Measurements from ENCODE around the gene NOL3.

Gene NOL3

GRCh38 chr16:67213197-67214019 lies 43.1 kb downstream of the NOL3 start:
- H3K4me3 ChIP-seq: no peak overlapping the region
- no peak for DNase-seq (ENCODE audit: low spot score)
- no peak overlapping the region for H3K27ac ChIP-seq
- no peak for TF ChIP-seq CTCF (IDR thresholded peaks at IDR 0.05)

GRCh38 chr16:67215706-67216105 lies 45.4 kb downstream of the NOL3 start:
- no peak for TF ChIP-seq CTCF (IDR thresholded peaks at IDR 0.05)
- DNase-seq (ENCODE audit: low spot score): no peak
- Histone ChIP-seq H3K4me3 (no peak overlapping the region), H3K27ac (peak overlapping the region in 1 of 2 donors; percentile 69)

DNA sequence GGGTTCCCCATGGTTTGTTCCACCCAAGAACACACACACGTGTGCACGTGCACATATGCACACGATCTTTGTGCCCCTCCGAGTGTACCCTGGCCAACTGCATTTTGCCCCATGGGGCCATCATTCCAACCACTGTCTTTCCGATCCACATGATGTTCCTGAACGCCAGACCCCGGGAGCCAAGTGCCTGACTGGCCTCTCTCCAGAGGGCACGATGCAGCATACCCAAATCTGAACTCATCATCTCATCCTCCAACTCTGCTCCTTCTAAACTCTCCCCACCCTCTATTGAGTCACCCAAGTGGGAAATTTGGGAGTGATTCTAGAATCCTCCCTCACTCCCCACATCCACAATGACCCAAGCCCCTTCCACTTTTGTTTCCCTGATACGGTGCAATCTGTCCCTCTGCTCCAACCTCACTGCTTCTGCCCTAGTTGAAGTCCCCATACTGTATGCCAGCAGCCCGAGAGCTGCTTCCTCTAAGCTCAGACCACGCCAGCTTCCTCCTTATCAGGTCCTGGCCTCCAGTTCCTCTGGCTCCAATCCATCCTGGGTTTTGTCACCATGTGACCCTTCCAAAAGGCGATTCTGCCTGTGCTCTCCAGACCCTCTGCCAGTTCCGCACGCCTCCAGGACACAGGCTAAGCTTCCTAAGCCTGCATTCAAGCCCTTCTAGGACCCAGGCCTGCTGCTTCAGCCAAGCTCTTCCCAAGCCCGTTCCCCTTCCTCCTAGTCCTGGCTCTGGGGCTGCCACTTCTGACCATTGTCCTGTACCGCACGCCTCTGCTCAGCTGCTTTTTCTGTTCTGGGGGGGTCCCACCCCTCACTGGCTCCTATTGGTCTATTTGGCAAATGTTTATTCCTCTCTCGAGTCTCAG lies 46.5 kb downstream of the NOL3 start:
- no peak for DNase-seq (ENCODE audit: low spot score)
- TF ChIP-seq CTCF (IDR thresholded peaks at IDR 0.05): no peak
- no peak overlapping the region for H3K4me3 ChIP-seq
- peak overlapping the region in 1 of 2 donors; percentile 69 for H3K27ac ChIP-seq

- no peak for TF ChIP-seq CTCF (IDR thresholded peaks at IDR 0.05)
- no peak for DNase-seq (ENCODE audit: low spot score)
- no peak overlapping the region for H3K4me3 ChIP-seq
- no peak overlapping the region for H3K27ac ChIP-seq
Measured at GRCh38 chr16:67223992-67224391, 53.7 kb downstream of the NOL3 start.
